Activated CD4-positive, alpha-beta memory T cell treated with anti-CD3 and anti-CD28 coated beads, Interleukin-2, amount 10 ng/mL, durations not matched to agents 7 days and 5 days (primary cell): ENCODE results near the gene FBXL7. TPM values are rescaled to one million over a fixed set of nuclear protein-coding genes. Genes with fewer than 3 reads are reported as not detected.

ENCODE experiments used
- CTCF ChIA-PET: fragments of 350-600 bp; sonication (Branson Sonifier 250); formaldehyde crosslinking; loops from one replicate; lab custom pipeline; 2021; ENCODE audit warnings: antibody characterized with exemption, inconsistent platforms; lab: Charles Lee
- POLR2A ChIA-PET: fragments of 350-600 bp; sonication (Branson Sonifier 250); formaldehyde crosslinking; loops from one replicate; lab custom pipeline; 2021; ENCODE audit warnings: antibody characterized with exemption; lab: Charles Lee
- DNase-seq: peaks from one replicate; pipeline ENCODE4 v3.0.0-alpha.2; 2020
- H3K27ac Mint-ChIP-seq: one replicate; pipeline ENCODE4 v1.8.0; 2021; ENCODE audit warnings: mild to moderate bottlenecking, mixed read lengths
- H3K27me3 Mint-ChIP-seq: one replicate; pipeline ENCODE4 v1.8.0; 2021; ENCODE audit warnings: mixed read lengths
- H3K36me3 Mint-ChIP-seq: one replicate; pipeline ENCODE4 v1.8.0; 2021; ENCODE audit warnings: low read depth, mixed read lengths
- H3K4me1 Mint-ChIP-seq: one replicate; pipeline ENCODE4 v1.8.0; 2021; ENCODE audit warnings: mixed read lengths
- H3K4me3 Mint-ChIP-seq: one replicate; pipeline ENCODE4 v1.8.0; 2021; ENCODE audit warnings: mild to moderate bottlenecking, mixed read lengths
- H3K9me3 Mint-ChIP-seq: one replicate; pipeline ENCODE4 v1.8.0; 2021; ENCODE audit warnings: mixed read lengths
- total RNA-seq, 2 experiments: library from RNA; stranded (reverse); gene quantifications; one replicate each; pipeline ENCODE4 v1.2.3, GENCODE V29; 2021

FBXL7 gene
- total RNA-seq, 2 experiments from 2014 or later = not detected

- peaks cover 9% of the 10 kb centered on the region for H3K9me3 Mint-ChIP-seq
- ChIA-PET POLR2A (no interaction called here), CTCF (no interaction called here)
- no peaks in the 10 kb centered on the region for H3K27me3 Mint-ChIP-seq
- H3K4me3 Mint-ChIP-seq = no peak overlapping the region
- H3K27ac Mint-ChIP-seq = no peak overlapping the region
- DNase-seq = no peak
- no peaks in the 10 kb centered on the region for H3K36me3 Mint-ChIP-seq
- no peaks in the 10 kb centered on the region for H3K4me1 Mint-ChIP-seq
These were observed 241.6 kb downstream of the FBXL7 start for GRCh38 chr5:15741591-15741990.

- ChIA-PET CTCF (no interaction called here), POLR2A (no interaction called here)
- no peak for DNase-seq
- no peaks in the 10 kb centered on the region for H3K36me3 Mint-ChIP-seq
- no peaks in the 10 kb centered on the region for H3K27me3 Mint-ChIP-seq
- H3K9me3 Mint-ChIP-seq = peaks cover 9% of the 10 kb centered on the region
- H3K4me3 Mint-ChIP-seq = no peak overlapping the region
- H3K4me1 Mint-ChIP-seq = no peaks in the 10 kb centered on the region
- H3K27ac Mint-ChIP-seq = no peak overlapping the region
These were observed 246.9 kb downstream of the FBXL7 start for GRCh38 chr5:15746833-15747232.

- H3K36me3 Mint-ChIP-seq = no peaks in the 10 kb centered on the region
- POLR2A ChIA-PET = no interaction called here
- peaks cover 10% of the 10 kb centered on the region for H3K9me3 Mint-ChIP-seq
- H3K4me3 Mint-ChIP-seq = no peak overlapping the region
- CTCF ChIA-PET = no interaction called here
- H3K27ac Mint-ChIP-seq = no peak overlapping the region
- no peaks in the 10 kb centered on the region for H3K27me3 Mint-ChIP-seq
- DNase-seq = no peak
- H3K4me1 Mint-ChIP-seq = no peaks in the 10 kb centered on the region
These were observed 248.3 kb downstream of the FBXL7 start for GRCh38 chr5:15748266-15748665.

- Mint-ChIP-seq H3K4me1 (no peaks in the 10 kb centered on the region), H3K27me3 (no peaks in the 10 kb centered on the region), H3K9me3 (peaks cover 6% of the 10 kb centered on the region), H3K36me3 (no peaks in the 10 kb centered on the region), H3K27ac (no peak overlapping the region), H3K4me3 (no peak overlapping the region)
- ChIA-PET POLR2A (no interaction called here), CTCF (no interaction called here)
- DNase-seq = no peak
These were observed 252.8 kb downstream of the FBXL7 start for GRCh38 chr5:15752663-15753285.

GRCh38 chr5:15753752-15754151, 253.8 kb downstream of the FBXL7 start:
- CTCF ChIA-PET = no interaction called here
- H3K36me3 Mint-ChIP-seq = no peaks in the 10 kb centered on the region
- peaks cover 6% of the 10 kb centered on the region for H3K9me3 Mint-ChIP-seq
- no peak overlapping the region for H3K27ac Mint-ChIP-seq
- no peak overlapping the region for H3K4me3 Mint-ChIP-seq
- H3K27me3 Mint-ChIP-seq = no peaks in the 10 kb centered on the region
- DNase-seq = no peak
- no peaks in the 10 kb centered on the region for H3K4me1 Mint-ChIP-seq
- POLR2A ChIA-PET = no interaction called here

- no peak for DNase-seq
- H3K4me1 Mint-ChIP-seq = no peaks in the 10 kb centered on the region
- H3K27ac Mint-ChIP-seq = no peak overlapping the region
- ChIA-PET POLR2A (no interaction called here), CTCF (no interaction called here)
- no peak overlapping the region for H3K4me3 Mint-ChIP-seq
- no peaks in the 10 kb centered on the region for H3K36me3 Mint-ChIP-seq
- H3K27me3 Mint-ChIP-seq = no peaks in the 10 kb centered on the region
- peaks cover 4% of the 10 kb centered on the region for H3K9me3 Mint-ChIP-seq
These were observed 257.1 kb downstream of the FBXL7 start for GRCh38 chr5:15757103-15757502.

- CTCF ChIA-PET = no interaction called here
- POLR2A ChIA-PET = no interaction called here
- Mint-ChIP-seq H3K4me3 (no peak overlapping the region), H3K4me1 (no peaks in the 10 kb centered on the region), H3K9me3 (peaks cover 4% of the 10 kb centered on the region), H3K27ac (no peak overlapping the region), H3K36me3 (no peaks in the 10 kb centered on the region), H3K27me3 (no peaks in the 10 kb centered on the region)
- DNase-seq = no peak
These were observed 257.6 kb downstream of the FBXL7 start for GRCh38 chr5:15757619-15758018.

- Mint-ChIP-seq H3K4me3 (no peak overlapping the region), H3K27ac (no peak overlapping the region), H3K36me3 (no peaks in the 10 kb centered on the region), H3K27me3 (no peaks in the 10 kb centered on the region), H3K9me3 (peaks cover 7% of the 10 kb centered on the region), H3K4me1 (no peaks in the 10 kb centered on the region)
- DNase-seq = no peak
- CTCF ChIA-PET = no interaction called here
- POLR2A ChIA-PET = no interaction called here
These were observed 262.7 kb downstream of the FBXL7 start for GRCh38 chr5:15762668-15763067.

GRCh38 chr5:15763754-15764153, 263.8 kb downstream of the FBXL7 start:
- H3K4me3 Mint-ChIP-seq = no peak overlapping the region
- no peaks in the 10 kb centered on the region for H3K36me3 Mint-ChIP-seq
- H3K4me1 Mint-ChIP-seq = no peaks in the 10 kb centered on the region
- H3K27ac Mint-ChIP-seq = no peak overlapping the region
- DNase-seq = no peak
- ChIA-PET CTCF (no interaction called here), POLR2A (no interaction called here)
- peaks cover 10% of the 10 kb centered on the region for H3K9me3 Mint-ChIP-seq
- H3K27me3 Mint-ChIP-seq = no peaks in the 10 kb centered on the region

GRCh38 chr5:15768936-15769335, 269.0 kb downstream of the FBXL7 start:
- H3K4me3 Mint-ChIP-seq = no peak overlapping the region
- peaks cover 14% of the 10 kb centered on the region for H3K9me3 Mint-ChIP-seq
- POLR2A ChIA-PET = no interaction called here
- no peak for DNase-seq
- H3K27ac Mint-ChIP-seq = no peak overlapping the region
- CTCF ChIA-PET = no interaction called here
- H3K36me3 Mint-ChIP-seq = no peaks in the 10 kb centered on the region
- H3K27me3 Mint-ChIP-seq = no peaks in the 10 kb centered on the region
- no peaks in the 10 kb centered on the region for H3K4me1 Mint-ChIP-seq

GRCh38 chr5:15772131-15772530, 272.2 kb downstream of the FBXL7 start:
- POLR2A ChIA-PET = no interaction called here
- peaks cover 10% of the 10 kb centered on the region for H3K9me3 Mint-ChIP-seq
- H3K4me1 Mint-ChIP-seq = no peaks in the 10 kb centered on the region
- no peak for DNase-seq
- CTCF ChIA-PET = interaction anchor here (1.0 kb wide), 1 partner anchor 666 kb away, joined by 6 read pairs; no protein-coding TSS in a partner anchor
- no peaks in the 10 kb centered on the region for H3K27me3 Mint-ChIP-seq
- H3K4me3 Mint-ChIP-seq = no peak overlapping the region
- no peak overlapping the region for H3K27ac Mint-ChIP-seq
- H3K36me3 Mint-ChIP-seq = no peaks in the 10 kb centered on the region

- Mint-ChIP-seq H3K9me3 (peaks cover 9% of the 10 kb centered on the region), H3K36me3 (no peaks in the 10 kb centered on the region), H3K27me3 (no peaks in the 10 kb centered on the region), H3K4me3 (no peak overlapping the region), H3K4me1 (no peaks in the 10 kb centered on the region), H3K27ac (no peak overlapping the region)
- ChIA-PET CTCF (no interaction called here), POLR2A (no interaction called here)
- DNase-seq = no peak
These were observed 274.7 kb downstream of the FBXL7 start for GRCh38 chr5:15774632-15775031.

- DNase-seq = no peak
- H3K27ac Mint-ChIP-seq = no peak overlapping the region
- POLR2A ChIA-PET = no interaction called here
- CTCF ChIA-PET = no interaction called here
- H3K27me3 Mint-ChIP-seq = no peaks in the 10 kb centered on the region
- no peaks in the 10 kb centered on the region for H3K36me3 Mint-ChIP-seq
- no peaks in the 10 kb centered on the region for H3K4me1 Mint-ChIP-seq
- H3K9me3 Mint-ChIP-seq = peaks cover 11% of the 10 kb centered on the region
- no peak overlapping the region for H3K4me3 Mint-ChIP-seq
These were observed 276.4 kb downstream of the FBXL7 start for GRCh38 chr5:15776346-15776745.

GRCh38 chr5:15783734-15784133, 283.8 kb downstream of the FBXL7 start:
- H3K27ac Mint-ChIP-seq = no peak overlapping the region
- no peaks in the 10 kb centered on the region for H3K4me1 Mint-ChIP-seq
- no peaks in the 10 kb centered on the region for H3K36me3 Mint-ChIP-seq
- H3K4me3 Mint-ChIP-seq = no peak overlapping the region
- H3K27me3 Mint-ChIP-seq = no peaks in the 10 kb centered on the region
- no peak for DNase-seq
- POLR2A ChIA-PET = no interaction called here
- H3K9me3 Mint-ChIP-seq = peaks cover 10% of the 10 kb centered on the region
- CTCF ChIA-PET = no interaction called here
